A549 treated with dexamethasone at 1 μM for 4 hours (cell line): Measurements from ENCODE around the gene MTHFD2. TPM values are rescaled to one million over a fixed set of nuclear protein-coding genes. Genes with fewer than 3 reads are reported as not detected.

Experiments used
- total RNA-seq: library from RNA; stranded (reverse); fragments of 200-300 nt; extraction: Qiagen RNA extraction; gene quantifications from 5 replicates; pipeline ENCODE4 v1.2.3, GENCODE V29; 2022

MTHFD2 gene
- 137 to 156 TPM (median 146 TPM) in 5 replicates for total RNA-seq

DNA sequence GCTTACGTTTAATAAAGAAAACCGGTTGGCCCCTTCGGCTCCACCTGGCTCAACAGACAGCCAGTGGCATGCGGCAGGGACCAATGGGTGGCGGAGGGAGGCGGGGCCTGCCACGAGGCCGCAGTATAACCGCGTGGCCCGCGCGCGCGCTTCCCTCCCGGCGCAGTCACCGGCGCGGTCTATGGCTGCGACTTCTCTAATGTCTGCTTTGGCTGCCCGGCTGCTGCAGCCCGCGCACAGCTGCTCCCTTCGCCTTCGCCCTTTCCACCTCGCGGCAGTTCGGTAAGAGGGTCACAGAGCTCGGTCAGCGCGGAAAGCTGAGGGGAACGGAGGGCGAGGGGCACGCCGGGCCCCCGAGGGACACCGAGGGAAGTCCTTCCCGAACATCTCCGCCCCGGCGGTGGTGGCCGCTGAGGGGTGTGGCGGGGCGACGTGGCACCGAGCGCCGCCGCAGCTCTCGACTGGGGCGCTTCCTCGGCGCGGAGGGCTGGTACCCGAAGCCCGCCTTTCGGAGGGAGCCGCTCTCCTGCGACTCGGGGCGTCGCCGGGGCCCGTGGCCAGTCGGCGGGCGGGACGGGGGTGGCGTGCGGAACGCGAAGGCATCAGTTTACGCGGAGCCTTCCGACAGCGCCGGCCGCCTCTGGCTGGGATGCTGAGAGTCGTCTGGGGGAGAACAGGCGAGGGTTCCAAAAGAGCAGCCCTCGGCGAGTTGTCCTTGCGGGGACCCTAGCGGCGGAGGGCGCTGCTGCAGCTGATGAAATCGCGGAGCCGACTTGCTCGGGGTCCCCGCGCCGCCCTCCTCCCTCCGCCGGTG, at the start of gene MTHFD2:
Gene MTHFD2 (plus strand): TSS at position 155 of the 814 bp plus-strand sequence. CDS start 27 bp downstream, at position 182.

DNA sequence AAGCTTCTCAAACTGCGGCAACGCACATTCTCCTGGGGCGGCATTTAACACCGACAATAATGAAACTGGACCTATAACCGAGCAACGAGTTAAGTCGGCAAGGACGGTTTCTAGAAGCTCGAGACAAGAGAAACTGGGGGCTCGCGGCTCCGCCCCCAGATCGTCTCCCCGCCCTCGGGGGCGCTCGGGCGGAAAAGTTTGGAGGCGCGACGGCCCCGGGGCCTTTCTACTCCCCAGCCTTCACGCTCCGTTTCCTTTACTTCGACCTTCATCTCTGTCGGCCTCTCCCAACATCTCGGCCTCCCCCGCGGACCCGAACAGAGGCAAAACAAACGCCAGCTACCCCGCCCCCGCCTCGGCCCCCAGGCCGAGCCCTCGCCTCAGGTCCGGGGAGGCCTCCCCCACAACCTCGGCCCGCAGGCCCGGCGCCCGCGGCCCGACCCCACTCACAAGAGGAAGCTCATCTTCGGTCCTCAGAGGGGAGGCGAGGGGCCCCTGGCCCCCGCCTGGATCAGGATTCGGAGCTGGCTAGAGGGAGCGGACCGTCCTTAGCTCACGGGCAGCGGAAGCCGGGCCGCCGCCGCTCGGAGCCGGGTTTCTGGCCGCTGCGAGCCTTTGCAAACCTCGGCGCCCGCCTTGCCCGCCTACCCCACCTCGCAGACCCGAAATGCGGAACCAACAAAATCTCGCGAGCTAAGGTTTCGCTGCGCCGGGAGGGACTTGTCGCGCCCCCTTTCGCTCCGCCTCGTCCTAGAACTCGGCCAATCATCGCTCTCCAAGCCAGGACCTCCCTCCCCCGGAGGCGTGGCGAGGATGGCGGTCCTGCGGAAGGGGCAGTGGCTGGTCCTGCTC, 20.0 kb upstream of the MTHFD2 start, which contains the start of gene MOB1A:
Gene MOB1A (minus strand): TSS at position 669 of the 852 bp plus-strand sequence. CDS start 205 bp downstream, at position 464.

Other genes starting within 250 kb of the MTHFD2 start
- gene TET3, start 213.7 kb upstream of the MTHFD2 start, total RNA-seq, result 7.7 to 15.5 TPM (median 13.0 TPM) in 5 replicates
- gene BOLA3, start 50.7 kb upstream of the MTHFD2 start, total RNA-seq, result 118 to 163 TPM (median 122 TPM) in 5 replicates
- 65.4 to 99.2 TPM (median 89.0 TPM) in 5 replicates for gene MOB1A, start 19.7 kb upstream of the MTHFD2 start, total RNA-seq
- 0.15 to 0.34 TPM (median 0.28 TPM) in 5 replicates for gene SLC4A5, start 144.8 kb downstream of the MTHFD2 start, total RNA-seq
- 108 to 168 TPM (median 160 TPM) in 5 replicates for gene DCTN1, start 181.7 kb downstream of the MTHFD2 start, total RNA-seq
- gene C2orf81, start 223.0 kb downstream of the MTHFD2 start, total RNA-seq, result 3.3 to 3.7 TPM (median 3.6 TPM) in 5 replicates
- 75.2 to 80.4 TPM (median 77.7 TPM) in 5 replicates for gene WDR54, start 223.1 kb downstream of the MTHFD2 start, total RNA-seq
- 14.2 to 25.4 TPM (median 23.2 TPM) in 5 replicates for gene RTKN, start 243.3 kb downstream of the MTHFD2 start, total RNA-seq